GM19025 (cell line): ENCODE results near the gene GJB4.
"Not testable (repeated sequence)": the region's sequence is repeated elsewhere in the genome, so short reads cannot be mapped to it uniquely, and the experiment has no call there.

Experiments used
- ATAC-seq: cut with Tn5 transposase; IDR thresholded peaks from one replicate; pipeline ENCODE4 v1.9.1; 2021; ENCODE audit warnings: mild to moderate bottlenecking, low read depth, moderate library complexity; ENCODE audit not compliant: unreplicated experiment

Gene GJB4

DNA sequence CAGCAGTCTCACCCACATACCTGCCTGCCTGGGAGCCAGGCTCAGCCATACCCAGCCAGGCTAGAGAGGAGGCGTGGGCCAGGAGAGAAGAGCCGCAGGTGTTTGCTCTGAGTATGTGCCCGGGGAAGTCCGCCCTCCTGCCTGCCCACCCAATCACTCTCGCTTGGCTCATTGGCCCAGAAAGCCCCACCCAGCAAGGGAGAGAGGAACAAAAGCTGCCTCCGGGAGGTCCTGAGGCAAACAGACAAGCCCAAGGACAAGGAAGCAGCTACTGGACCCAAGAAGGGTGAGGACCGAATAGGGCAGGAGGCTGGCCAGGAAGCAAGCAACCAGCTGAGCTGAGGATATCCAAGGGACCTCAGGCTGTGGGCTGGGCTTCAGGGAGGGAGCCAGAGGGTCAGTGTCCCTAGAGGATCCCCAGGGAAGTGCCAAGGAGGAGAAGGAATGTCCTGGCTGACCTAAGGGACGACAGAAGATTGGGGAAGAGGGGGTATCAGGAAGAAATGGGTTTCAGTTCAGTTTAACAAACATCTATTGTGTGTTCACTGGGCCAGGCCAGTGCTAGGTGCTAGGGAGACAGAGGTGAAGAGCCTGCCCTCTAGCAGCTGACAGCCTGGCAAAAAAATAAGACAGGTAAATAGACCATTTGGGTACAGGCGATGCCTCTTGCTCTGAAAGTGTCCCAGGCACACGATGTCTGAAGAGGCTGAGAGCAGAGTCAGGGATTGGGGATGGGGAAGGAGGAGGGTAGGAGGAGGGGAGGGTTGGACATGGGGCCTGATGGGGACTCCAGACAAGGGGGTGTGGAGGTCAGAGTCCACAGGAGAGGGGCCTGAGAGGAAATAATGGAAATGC lies at the start of gene GJB4:
GJB4 (plus strand) TSS at position 238 of the 855 bp plus-strand sequence. CDS start 1,515 bp downstream, outside the sequence.
- ATAC-seq, result no peak

GRCh38 chr1:34710812-34711211 lies 48.7 kb upstream of the GJB4 start:
- ATAC-seq, result no peak

- ATAC-seq, result no peak
These were observed 48.1 kb upstream of the GJB4 start for GRCh38 chr1:34711485-34711884.

GRCh38 chr1:34712007-34712688 lies 47.4 kb upstream of the GJB4 start:
- ATAC-seq, result no peak

DNA sequence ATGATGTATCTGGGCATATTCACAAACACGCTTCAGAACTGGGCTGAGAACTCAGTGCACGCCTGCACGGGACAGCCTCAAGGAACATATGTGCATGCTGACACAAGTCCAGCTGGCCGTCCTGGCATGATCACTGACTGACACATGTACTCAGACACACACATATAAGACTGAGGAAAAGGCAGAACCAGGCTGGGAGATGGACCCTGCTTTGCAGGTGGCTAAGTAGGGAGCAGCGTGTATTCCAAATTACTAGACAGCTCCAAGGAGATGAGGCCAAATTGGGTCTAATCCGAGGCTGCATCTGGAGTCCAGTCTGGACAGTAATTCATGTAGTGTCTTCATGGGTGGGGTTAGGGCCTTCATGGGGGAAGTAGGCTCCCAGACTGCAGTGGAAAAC lies 46.1 kb upstream of the GJB4 start:
- no peak for ATAC-seq

- no peak for ATAC-seq
These were observed 45.2 kb upstream of the GJB4 start for GRCh38 chr1:34714386-34714785.

DNA sequence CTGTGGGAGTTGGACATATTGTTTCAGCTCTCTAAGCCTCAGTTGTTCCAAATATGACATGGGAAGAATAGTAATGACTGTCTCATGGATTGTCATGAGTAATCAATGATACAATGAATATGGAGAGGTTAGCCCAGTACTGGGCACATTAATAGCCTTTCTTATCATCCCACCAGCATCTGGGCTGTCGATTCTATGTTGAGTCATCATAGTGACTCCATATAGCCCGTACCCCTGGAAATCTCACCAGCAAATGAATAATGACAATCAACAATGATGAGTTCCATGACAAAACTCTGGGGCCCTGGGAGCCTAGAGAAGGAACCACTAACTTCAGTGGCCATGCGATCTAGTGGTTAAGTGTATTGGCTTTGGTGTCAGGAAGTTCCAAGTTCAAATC lies 44.4 kb upstream of the GJB4 start:
- no peak for ATAC-seq

DNA sequence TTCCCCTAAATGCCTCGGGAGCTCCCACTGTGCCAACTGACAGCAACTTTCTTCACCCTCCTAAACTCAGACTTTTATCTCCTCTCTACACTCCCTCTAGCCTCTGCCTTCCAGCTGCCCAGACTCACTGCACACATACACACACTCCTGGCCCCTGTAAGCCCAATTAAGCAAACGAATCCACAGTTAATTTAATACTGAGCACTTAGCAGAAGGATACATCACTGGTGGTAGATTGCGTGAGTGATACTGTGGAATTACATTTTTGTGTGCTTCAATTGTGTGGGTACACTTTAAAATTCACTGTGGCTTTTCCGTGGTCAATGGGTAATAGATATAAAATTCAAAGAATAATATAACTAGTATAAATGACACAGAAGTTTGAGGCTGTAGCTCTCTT lies 38.3 kb upstream of the GJB4 start:
- no peak for ATAC-seq

DNA sequence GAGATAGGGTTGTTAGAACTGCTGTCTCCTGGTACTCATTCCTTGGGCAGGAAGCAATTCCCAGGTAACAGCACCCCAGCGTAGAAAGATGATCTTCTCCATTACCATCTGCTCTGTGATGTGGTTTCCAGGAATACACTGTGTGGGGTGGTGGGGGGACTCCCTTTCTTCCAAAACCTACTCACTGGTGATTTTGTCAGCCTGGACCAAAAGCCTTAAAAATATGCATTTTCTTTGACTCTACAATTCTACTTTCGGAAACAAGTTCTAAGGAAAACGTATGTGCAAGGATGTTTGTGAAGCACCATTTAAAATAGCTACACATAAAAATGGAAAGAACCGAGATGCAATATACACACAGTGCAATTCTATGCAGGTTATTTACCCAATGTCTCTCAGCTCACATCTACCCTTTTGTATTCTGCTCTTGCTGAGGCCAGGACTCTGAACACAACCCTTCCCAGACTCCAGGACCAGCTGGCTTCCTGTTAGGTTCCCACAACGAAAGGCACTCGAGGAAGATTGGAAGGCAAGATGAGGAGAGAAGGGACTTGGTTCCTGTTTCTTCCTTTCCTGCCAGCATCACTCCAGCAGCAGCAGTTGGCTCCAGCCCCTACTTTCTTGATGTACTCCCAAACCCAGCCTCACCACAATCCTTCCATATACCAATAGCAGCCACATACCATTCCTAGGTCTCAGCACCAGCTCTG lies 37.7 kb upstream of the GJB4 start:
- no peak for ATAC-seq

DNA sequence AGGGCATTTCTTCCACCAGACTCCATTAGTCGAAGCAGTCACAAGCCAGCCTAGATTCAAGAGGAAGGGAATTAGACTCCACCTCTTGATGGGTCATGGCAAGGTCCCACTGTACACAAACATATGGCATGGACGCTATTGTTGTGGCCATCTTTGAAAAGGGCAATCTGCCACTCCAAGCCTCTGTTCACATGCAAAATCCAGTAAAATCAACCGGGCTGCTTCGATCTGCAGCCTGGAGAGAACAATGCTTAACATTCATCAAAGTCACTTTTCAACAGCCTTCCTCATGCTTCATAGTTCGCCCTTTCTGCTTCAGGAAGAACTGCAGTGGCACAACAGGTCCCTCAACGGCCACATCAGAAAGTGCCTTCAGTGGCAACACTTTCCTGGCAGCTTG lies 32.7 kb upstream of the GJB4 start:
- ATAC-seq, result no peak

DNA sequence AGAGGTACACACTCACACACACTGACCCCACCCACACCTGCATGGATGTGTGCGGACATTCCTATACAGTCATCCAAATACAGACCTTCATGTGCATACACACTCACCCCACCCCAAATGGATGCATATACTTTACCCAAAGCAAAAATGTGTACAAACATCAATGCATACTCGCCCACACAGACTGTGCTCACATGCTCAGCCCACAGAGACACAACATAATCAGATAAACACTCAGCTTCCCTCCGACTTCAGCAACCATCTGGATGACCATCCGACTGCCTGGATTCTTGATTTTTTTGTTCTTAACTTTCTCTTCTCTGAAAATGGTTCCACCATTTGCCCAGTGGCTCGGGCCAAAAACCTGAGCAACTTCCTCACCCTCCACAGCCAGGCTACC lies 29.1 kb upstream of the GJB4 start:
- no peak for ATAC-seq

DNA sequence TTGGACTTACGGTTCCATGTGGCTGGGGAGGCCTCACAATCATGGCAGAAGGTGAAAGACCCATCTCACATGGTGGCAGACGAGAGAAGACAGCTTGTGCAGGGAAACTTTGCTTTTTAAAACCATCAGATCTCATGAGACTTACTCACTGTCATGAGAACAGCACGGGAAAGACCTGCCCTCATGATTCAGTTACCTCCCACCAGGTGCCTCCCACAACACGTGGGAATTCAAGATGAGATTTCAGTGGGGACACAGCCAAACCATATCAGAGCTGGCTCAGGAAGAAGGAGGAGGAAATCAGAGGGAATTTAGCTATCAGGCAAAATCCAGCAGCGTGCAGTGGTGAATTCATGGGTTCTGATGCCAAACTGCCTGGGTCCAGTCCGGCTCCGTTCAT lies 26.7 kb upstream of the GJB4 start:
- ATAC-seq, result not testable (repeated sequence)

- ATAC-seq, result no peak
These were observed 22.8 kb upstream of the GJB4 start for GRCh38 chr1:34736692-34737091.

GRCh38 chr1:34737236-34737635 lies 22.3 kb upstream of the GJB4 start:
- ATAC-seq, result not testable (repeated sequence)

DNA sequence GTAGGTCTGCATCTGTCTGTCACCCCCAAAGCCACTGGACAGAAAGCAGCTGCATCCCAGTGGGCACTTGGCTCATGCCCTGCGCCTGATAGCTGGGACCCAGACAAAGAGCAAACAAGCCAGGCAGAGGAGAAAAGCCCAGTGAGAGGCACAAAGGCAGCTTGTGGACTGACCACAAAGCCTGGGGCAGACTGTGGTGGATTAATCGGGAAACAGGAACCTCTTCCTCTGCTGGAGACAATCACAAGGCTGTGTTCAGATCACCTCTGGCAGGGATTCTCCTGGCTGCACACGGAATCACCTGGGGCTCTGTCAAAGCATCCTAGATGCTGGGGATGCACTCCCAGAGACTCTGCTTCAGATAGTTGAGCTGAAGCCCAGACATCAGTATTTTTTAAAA lies 19.9 kb upstream of the GJB4 start:
- ATAC-seq, result no peak

DNA sequence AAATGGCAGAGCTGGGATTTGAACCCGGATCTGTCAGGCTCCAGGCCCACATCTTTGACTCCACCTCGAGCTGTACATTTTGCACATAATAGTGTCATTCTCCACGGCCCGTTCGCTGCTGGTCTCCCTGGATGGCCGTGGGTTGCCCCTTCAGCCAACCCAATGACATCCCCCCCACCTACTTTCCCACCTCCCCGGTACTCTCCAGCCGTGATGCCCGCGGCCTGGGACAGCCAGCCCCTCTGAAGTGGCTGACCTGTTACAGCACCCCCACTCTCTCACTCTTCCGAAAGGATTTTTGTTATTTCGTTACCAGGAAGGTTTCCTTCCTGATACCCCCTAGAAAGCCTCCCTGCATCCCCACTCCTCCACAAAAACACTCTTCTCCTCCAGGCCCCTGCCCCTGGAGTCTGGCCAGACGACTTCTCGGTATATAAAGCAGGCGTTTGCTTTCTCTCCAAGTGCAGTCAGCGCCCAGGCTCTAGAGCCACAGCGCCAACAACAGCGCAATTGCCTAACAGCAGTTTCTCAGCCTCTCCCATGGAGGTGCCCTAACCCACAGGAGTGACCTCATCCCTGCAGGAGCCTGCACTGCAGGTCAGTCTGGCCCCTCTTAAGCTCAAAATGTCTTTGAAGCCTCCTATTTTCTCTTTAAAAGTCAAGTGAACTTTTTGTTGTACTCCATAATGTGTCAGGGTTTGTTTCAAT lies 19.2 kb upstream of the GJB4 start:
- ATAC-seq, result no peak

- no peak for ATAC-seq
These were observed 16.8 kb upstream of the GJB4 start for GRCh38 chr1:34742667-34743270.

- ATAC-seq, result no peak
These were observed 15.8 kb upstream of the GJB4 start for GRCh38 chr1:34743775-34744174.

- no peak for ATAC-seq
These were observed 14.7 kb upstream of the GJB4 start for GRCh38 chr1:34744851-34745250.

DNA sequence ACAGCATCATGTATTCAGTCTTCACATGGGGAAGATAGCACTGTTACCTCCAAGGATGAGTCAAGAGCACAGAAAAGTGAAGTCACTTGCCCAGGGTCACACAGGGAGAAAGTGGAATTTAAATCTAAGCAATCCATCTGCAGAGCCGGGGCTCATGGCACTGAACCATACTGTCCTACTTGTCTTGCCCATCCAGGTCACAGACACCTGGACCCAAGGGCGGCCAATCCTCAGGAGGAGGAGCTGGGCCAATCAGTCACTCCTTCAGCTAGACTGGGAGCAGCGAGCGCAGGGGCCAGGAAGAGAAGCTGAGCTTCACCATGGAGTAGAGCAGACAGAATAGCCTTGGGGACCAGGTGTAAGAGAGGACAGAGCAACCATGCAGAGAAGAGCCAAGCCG lies 13.9 kb upstream of the GJB4 start:
- ATAC-seq, result no peak
